ENCODE data around the gene CMKLR1. TPM values are rescaled to one million over a fixed set of nuclear protein-coding genes. Genes with fewer than 3 reads are reported as not detected.

The CMKLR1 gene
- polyA plus RNA-seq, 3 donors from 2014 or later: 32.5 to 83.7 (median 49.6) TPM

GRCh38 chr12:108357834-108358579 lies 18.9 kb upstream of the CMKLR1 start:
- Mint-ChIP-seq H3K9me3 (no peaks in the 10 kb centered on the region), H3K4me3 (no peak overlapping the region), H3K4me1 (peaks cover 5 to 7% of the 10 kb centered on the region in 2 donors), H3K27ac (no peak overlapping the region), H3K27me3 (ENCODE audit: low read depth in 3 of 3) (peaks cover 0 to 3% (median 3%) of the 10 kb centered on the region in 3 donors), H3K36me3 (no peaks in the 10 kb centered on the region)
- DNase-seq: no peak

DNA sequence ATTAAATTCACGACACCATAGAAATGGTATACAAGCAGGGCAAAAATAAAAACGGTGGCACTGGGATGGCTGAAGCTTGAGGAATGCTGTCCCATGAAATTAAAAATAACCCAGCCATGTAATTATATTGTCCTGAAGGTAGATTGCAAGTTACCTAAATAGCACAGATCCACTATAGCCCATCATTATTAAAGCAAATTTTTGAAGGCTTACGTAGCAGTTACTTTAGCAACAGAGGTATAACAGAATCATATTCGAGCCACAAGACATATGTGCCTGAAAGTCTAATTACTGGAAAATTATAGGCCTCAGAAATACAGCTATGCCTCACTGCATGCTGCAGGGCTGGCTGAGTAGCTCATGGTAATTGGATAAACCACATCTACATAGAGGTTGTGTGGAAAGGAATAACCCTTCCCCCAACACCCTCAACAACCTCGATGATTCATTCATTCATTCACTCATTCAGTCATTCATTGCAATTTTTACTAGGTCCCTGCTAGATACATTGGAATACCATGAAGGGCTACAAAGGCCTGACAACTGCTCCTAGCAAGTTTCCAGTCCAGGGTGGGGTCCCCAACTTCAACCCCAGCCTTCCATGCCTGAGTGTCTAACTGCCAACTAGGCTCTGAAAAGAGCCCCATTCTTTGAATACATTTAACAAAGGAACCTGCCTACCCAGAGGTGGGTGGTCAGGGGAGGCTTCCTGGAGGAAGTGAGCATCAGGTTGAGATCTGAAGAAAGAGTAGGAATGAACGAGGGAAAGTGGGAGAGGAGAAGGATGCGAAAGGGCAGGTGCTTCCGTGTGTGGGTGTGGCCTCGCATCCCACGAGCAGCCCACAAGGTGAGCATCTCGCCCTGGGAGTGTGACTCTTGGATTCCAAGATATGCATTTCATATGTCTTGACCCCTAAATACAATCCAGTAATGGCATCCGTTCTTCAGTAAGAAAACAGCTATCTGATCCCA lies 18.0 kb upstream of the CMKLR1 start:
- Mint-ChIP-seq H3K9me3 (no peaks in the 10 kb centered on the region), H3K4me1 (peaks cover 4 to 8% of the 10 kb centered on the region in 2 donors), H3K27me3 (ENCODE audit: low read depth in 3 of 3) (peaks cover 0 to 3% (median 2%) of the 10 kb centered on the region in 3 donors), H3K36me3 (no peaks in the 10 kb centered on the region), H3K27ac (no peak overlapping the region), H3K4me3 (no peak overlapping the region)
- DNase-seq: no peak

DNA sequence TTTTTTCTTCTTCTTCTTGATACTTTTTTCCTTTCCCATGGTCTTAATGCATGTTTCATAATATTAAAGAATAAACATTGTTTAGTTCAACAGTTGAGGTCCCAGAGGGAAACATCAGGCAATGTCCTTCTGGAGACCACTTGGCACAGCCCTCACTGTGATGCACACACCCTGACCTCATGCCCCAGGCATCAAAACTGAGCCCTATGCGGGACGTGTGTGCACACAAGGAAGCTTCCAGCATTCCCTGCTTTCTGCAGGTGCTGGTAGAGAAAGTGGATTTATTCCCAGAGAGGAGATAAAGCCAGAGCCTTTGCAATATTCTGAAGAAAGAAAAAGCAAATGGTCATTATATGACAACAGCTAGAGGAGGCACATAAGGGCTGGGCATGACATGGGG lies 16.0 kb upstream of the CMKLR1 start:
- Mint-ChIP-seq H3K27ac (no peak overlapping the region), H3K36me3 (no peaks in the 10 kb centered on the region), H3K4me3 (no peak overlapping the region), H3K9me3 (no peaks in the 10 kb centered on the region), H3K4me1 (peaks cover 14 to 18% of the 10 kb centered on the region in 2 donors), H3K27me3 (ENCODE audit: low read depth in 3 of 3) (peaks cover 0 to 3% (median 0%) of the 10 kb centered on the region in 3 donors)
- no peak for DNase-seq

DNA sequence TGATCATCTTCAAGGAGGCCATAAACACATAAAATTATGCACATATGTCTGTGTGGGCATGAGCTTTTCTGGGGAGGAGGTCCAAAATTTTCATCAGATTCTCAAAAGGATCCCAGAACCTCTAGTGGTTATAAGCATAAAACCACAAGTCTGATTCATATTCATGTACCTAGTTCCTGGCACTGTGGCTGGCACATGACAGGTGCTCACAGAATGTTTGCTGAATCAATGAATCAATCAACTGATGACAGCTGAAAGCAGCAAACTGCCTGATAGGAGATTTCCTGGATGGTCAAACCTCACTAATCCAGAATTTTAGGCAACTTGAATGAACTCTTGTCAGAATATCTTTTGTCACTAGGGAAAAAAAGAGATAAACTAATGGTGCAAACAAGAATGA lies 13.5 kb upstream of the CMKLR1 start:
- no peaks in the 10 kb centered on the region for H3K36me3 Mint-ChIP-seq
- H3K9me3 Mint-ChIP-seq: no peaks in the 10 kb centered on the region
- DNase-seq: no peak
- no peak overlapping the region for H3K27ac Mint-ChIP-seq
- no peak overlapping the region for H3K4me3 Mint-ChIP-seq
- H3K4me1 Mint-ChIP-seq: peaks cover 14 to 18% of the 10 kb centered on the region in 2 donors
- H3K27me3 Mint-ChIP-seq (ENCODE audit: low read depth in 3 of 3): peaks cover 0 to 1% (median 0%) of the 10 kb centered on the region in 3 donors

DNA sequence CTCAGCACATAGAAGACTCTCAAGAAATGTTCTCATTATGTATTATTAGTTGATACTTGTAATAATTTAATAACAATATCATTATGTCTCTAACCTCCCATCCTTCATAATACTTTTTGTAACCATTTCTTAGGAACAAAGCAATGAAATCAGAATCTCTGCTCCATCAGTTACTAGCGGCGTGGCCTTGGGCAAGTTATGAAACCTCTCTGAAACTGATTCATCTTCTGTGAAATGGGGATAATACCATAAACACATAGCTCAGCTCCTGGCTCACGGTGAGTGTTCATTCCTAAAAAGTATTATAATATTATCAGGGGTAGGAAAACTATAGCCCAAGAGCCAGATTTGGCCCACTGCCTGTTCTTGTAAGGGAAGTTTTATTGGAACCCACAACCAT lies 11.4 kb upstream of the CMKLR1 start:
- Mint-ChIP-seq H3K27ac (peak overlapping the region in 1 of 6 donors; percentile 23), H3K4me3 (no peak overlapping the region), H3K36me3 (no peaks in the 10 kb centered on the region), H3K27me3 (ENCODE audit: low read depth in 3 of 3) (peaks cover 0 to 4% (median 3%) of the 10 kb centered on the region in 3 donors), H3K9me3 (no peaks in the 10 kb centered on the region), H3K4me1 (peaks cover 14 to 18% of the 10 kb centered on the region in 2 donors)
- DNase-seq: no peak

DNA sequence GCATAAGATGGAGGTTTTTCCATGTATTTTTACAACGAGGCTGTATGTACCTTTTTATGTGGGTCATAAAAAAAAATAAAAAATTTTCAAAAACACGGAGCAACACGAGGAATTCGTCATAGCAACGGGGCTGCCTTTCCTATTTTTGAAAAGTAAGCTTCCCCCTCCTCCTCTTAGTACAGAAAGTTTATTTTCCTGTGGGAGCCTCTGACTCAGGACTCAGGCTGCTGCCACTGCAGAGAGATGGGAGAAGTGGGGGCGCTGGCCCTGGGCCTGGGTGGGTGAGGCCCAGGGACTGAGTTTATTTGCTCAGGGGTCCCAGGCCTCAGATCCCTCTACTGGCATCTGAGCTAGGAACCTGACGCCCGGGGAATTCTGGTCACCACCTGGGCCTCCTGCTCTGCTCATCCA lies 10.2 kb upstream of the CMKLR1 start:
- Mint-ChIP-seq H3K27me3 (ENCODE audit: low read depth in 3 of 3) (peaks cover 0 to 3% (median 3%) of the 10 kb centered on the region in 3 donors), H3K4me3 (no peak overlapping the region), H3K36me3 (peaks cover 0 to 3% (median 0%) of the 10 kb centered on the region in 3 donors), H3K9me3 (no peaks in the 10 kb centered on the region), H3K4me1 (peaks cover 14 to 18% of the 10 kb centered on the region in 2 donors), H3K27ac (no peak overlapping the region)
- DNase-seq: no peak

DNA sequence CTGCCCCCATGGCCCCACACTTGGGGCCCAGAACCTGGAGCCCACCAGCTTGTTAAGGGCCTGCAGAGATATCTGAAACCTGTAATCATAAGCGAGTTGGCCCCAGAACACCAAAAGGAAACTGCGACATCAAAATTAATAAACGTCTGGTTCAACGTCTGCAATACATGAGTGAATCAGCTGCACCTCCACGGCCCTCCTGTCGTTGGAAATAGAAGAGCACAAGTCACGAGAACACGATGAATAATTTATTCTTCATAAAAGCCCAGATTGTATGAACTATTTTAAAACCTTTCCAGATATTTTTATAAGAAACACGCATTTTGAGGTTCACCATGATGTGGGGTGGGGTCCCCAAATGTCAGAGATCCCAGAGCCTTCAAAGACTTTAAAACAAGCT lies 9.7 kb upstream of the CMKLR1 start:
- H3K9me3 Mint-ChIP-seq: no peaks in the 10 kb centered on the region
- no peak overlapping the region for H3K27ac Mint-ChIP-seq
- H3K27me3 Mint-ChIP-seq (ENCODE audit: low read depth in 3 of 3): peaks cover 0 to 3% (median 3%) of the 10 kb centered on the region in 3 donors
- no peak overlapping the region for H3K4me3 Mint-ChIP-seq
- H3K4me1 Mint-ChIP-seq: peaks cover 14 to 18% of the 10 kb centered on the region in 2 donors
- H3K36me3 Mint-ChIP-seq: peaks cover 0 to 3% (median 0%) of the 10 kb centered on the region in 3 donors
- no peak for DNase-seq

- Mint-ChIP-seq H3K27me3 (ENCODE audit: low read depth in 3 of 3) (peaks cover 0 to 6% (median 3%) of the 10 kb centered on the region in 3 donors), H3K9me3 (no peaks in the 10 kb centered on the region), H3K27ac (peak overlapping the region in 1 of 6 donors; percentile 19), H3K4me1 (peaks cover 9 to 11% of the 10 kb centered on the region in 2 donors), H3K36me3 (peaks cover 0 to 3% (median 0%) of the 10 kb centered on the region in 3 donors), H3K4me3 (no peak overlapping the region)
- no peak for DNase-seq
Measured at GRCh38 chr12:108346727-108347710, 7.9 kb upstream of the CMKLR1 start.

GRCh38 chr12:108345716-108346633 lies 6.9 kb upstream of the CMKLR1 start:
- Mint-ChIP-seq H3K36me3 (peaks cover 0 to 3% (median 0%) of the 10 kb centered on the region in 3 donors), H3K4me1 (peaks cover under 1 to 2% of the 10 kb centered on the region in 2 donors), H3K4me3 (no peak overlapping the region), H3K27me3 (ENCODE audit: low read depth in 3 of 3) (peaks cover under 1 to 6% (median 3%) of the 10 kb centered on the region in 3 donors), H3K27ac (no peak overlapping the region), H3K9me3 (no peaks in the 10 kb centered on the region)
- no peak for DNase-seq

DNA sequence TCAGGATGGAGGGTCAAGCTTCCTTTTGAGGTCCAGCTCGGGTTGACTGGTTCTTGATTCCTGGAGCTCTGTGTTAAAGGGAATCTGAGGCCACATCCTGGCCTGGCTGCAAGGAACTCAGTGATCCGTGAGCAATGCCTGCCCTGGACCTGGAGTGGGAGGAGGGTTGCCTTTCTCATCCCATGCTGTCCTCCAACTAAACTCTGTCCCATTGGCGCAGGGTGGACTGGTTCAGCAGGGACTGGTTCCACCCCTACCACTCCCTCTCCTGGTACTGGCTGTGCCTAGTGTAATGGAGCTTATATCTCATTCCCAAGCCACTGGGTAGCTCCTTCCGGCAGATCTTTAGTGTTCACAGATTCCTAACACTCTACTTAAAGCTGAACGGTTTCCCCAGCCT lies 3.9 kb upstream of the CMKLR1 start:
- H3K4me3 Mint-ChIP-seq: no peak overlapping the region
- peaks cover 24 to 27% of the 10 kb centered on the region in 2 donors for H3K4me1 Mint-ChIP-seq
- peaks cover 2 to 8% (median 3%) of the 10 kb centered on the region in 3 donors for H3K27me3 Mint-ChIP-seq (ENCODE audit: low read depth in 3 of 3)
- H3K9me3 Mint-ChIP-seq: no peaks in the 10 kb centered on the region
- peaks cover 0 to 3% (median 0%) of the 10 kb centered on the region in 3 donors for H3K36me3 Mint-ChIP-seq
- no peak for DNase-seq
- no peak overlapping the region for H3K27ac Mint-ChIP-seq

GRCh38 chr12:108341854-108342847 lies 3.0 kb upstream of the CMKLR1 start:
- Mint-ChIP-seq H3K36me3 (peaks cover 0 to 3% (median 0%) of the 10 kb centered on the region in 3 donors), H3K4me3 (no peak overlapping the region), H3K27ac (peak overlapping the region in 3 of 6 donors; percentile 28 to 67 (median 29)), H3K4me1 (peaks cover 32 to 35% of the 10 kb centered on the region in 2 donors), H3K27me3 (ENCODE audit: low read depth in 3 of 3) (peaks cover 2 to 8% (median 3%) of the 10 kb centered on the region in 3 donors), H3K9me3 (no peaks in the 10 kb centered on the region)
- no peak for DNase-seq
